ENCODE measurements around the gene IGFL1.
"Not testable (repeated sequence)": the region's sequence is repeated elsewhere in the genome, so short reads cannot be mapped to it uniquely, and the experiment has no call there.

IGFL1 gene

GRCh38 chr19:46202426-46202825 is 27.1 kb upstream of the IGFL1 start:
- DNase-seq (ENCODE audit: low read depth): no peak

GRCh38 chr19:46202872-46203860 is 26.4 kb upstream of the IGFL1 start:
- DNase-seq (ENCODE audit: low read depth): no peak

GRCh38 chr19:46204008-46204407 is 25.5 kb upstream of the IGFL1 start:
- DNase-seq (ENCODE audit: low read depth): no peak

GRCh38 chr19:46205183-46205984 is 24.2 kb upstream of the IGFL1 start:
- DNase-seq (ENCODE audit: low read depth): no peak

DNA sequence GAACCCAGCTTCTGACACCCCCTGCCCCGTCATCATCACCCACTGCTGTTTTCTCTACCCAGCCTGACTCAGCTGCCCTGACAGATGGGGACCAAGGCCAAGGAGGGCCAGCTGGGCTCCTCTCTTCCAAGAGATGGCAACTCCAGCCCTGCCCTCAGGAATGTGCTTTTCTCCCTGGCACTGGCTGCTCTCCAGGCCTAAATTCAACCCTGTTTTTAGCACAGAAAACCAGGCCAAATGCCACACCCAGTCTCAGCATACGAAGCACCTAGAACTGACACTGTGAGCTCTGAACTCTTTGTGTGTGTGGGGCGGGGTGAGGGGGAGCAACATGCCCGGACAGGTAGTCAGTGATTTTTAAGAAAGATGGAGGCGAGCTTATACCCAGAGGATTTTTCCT is 23.4 kb upstream of the IGFL1 start:
- DNase-seq (ENCODE audit: low read depth): no peak

DNA sequence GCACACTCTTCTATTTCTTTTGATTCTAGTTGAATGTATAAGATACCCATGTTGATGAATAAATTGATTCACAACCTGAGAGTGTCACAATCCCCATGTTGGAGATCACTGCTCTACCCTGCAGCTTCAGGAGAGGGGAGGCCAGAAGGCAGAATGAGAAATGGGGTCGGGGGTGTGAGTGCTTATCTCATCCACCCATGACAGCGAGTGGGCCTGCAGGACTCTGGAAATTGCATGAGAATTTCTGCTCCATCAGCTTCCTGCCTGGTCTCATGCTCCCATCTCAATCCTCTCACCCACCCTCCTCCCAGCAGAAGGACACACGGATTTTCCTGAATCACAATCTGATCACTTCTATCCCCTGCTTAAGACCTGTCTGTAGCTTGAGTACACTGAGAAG is 22.9 kb upstream of the IGFL1 start:
- DNase-seq (ENCODE audit: low read depth): no peak

- not testable (repeated sequence) for DNase-seq (ENCODE audit: low read depth)
Observed at GRCh38 chr19:46207858-46208257, 21.7 kb upstream of the IGFL1 start.

DNA sequence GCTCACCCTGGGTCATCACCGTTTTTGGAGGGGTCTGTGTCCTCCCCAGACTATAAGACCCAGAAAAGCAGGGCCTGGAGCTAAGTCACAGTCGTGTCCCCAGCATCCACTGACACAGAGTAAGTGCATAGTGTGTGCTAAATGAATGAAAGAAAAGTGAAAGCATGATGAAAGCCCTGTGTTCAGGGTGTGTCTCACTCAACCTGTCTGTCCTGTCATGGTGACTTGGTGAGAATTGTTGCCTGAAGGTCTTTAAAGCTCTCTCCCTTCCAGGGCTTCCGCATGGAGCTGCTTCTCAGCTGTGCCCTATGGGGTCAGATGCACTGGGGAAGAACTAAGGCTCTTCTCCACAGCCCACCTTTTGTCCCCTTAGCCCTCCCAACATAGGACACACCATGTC is 20.5 kb upstream of the IGFL1 start:
- DNase-seq (ENCODE audit: low read depth): no peak

GRCh38 chr19:46209472-46209871 is 20.1 kb upstream of the IGFL1 start:
- DNase-seq (ENCODE audit: low read depth): no peak

- no peak for DNase-seq (ENCODE audit: low read depth)
Observed at GRCh38 chr19:46210669-46211068, 18.9 kb upstream of the IGFL1 start.

DNA sequence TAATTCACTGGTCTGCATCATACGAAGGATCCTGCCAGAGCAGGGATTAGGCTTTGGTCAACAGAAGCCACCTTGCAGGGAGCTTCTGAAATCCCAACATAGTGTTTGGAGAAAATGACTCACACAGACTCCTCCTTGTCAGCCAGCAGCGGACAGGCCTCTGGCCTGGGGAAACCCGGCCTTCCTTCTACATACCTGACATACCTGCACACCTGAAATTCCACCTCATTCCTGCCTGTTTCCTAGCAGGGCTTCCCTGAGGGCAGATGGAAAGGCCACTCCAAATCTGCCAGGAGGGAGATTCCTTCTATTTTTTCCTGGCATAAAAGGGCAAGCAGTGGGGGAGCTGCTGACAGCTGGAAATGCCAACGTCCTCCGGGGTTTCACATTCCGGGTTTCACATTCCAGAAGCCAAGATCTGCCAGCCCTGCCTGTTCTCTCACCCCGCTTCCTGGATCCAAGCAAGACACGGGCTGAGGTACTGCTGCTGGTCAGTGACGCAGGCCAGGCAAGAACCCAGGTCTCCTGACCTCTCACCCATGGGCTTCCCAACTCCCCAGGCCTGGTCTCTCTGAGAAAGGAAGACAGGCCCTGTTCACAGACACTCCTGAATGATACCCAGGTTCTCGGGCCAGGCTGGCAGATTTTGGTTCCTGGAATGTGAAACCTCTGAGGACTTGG is 18.2 kb upstream of the IGFL1 start:
- no peak for DNase-seq (ENCODE audit: low read depth)

GRCh38 chr19:46212592-46212991 is 16.9 kb upstream of the IGFL1 start:
- DNase-seq (ENCODE audit: low read depth): not testable (repeated sequence)

DNA sequence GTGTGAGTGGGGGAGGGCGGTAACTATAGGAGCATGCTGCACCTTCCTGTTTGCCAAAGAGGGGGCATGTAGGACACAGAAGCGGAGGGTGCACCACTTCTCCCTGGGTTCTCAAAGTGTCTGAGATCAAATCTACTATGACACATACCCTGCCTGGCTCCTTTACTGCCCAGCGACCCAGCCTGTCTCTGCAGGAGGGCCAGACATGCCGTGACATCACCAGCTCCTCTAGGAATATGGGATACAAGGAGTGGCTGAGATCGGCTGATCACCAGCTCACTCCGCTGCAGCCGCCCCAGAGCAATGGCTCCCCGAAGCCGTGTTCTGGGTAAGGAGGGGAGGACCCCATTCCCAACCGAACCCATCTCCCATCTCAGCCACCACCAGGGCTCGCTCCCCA is 16.4 kb upstream of the IGFL1 start:
- DNase-seq (ENCODE audit: low read depth): no peak

- no peak for DNase-seq (ENCODE audit: low read depth)
Observed at GRCh38 chr19:46213806-46214205, 15.7 kb upstream of the IGFL1 start.

- no peak for DNase-seq (ENCODE audit: low read depth)
Observed at GRCh38 chr19:46216612-46217011, 12.9 kb upstream of the IGFL1 start.

DNA sequence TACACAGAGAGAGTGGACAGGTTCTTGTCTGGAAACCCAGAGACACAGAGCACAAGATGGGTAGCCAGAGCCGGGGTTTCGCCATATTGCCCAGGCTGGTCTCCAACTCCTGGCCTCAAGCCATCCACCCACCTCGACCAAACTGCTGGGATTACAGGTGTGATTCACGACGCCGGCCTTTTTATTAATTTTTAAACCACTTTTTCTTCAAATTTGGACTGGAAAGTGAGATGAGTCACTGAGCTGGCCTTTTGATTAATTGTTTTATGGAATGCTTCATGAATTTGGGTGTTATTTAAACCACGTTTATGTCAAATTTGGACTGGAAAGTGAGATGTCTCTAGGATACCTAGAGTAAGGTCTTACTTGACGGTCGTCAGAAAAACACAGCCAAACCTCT is 12.1 kb upstream of the IGFL1 start:
- DNase-seq (ENCODE audit: low read depth): no peak

- DNase-seq (ENCODE audit: low read depth): peak; percentile 16
Observed at GRCh38 chr19:46218160-46218559, 11.4 kb upstream of the IGFL1 start.

- no peak for DNase-seq (ENCODE audit: low read depth)
Observed at GRCh38 chr19:46220038-46220615, 9.4 kb upstream of the IGFL1 start.

DNA sequence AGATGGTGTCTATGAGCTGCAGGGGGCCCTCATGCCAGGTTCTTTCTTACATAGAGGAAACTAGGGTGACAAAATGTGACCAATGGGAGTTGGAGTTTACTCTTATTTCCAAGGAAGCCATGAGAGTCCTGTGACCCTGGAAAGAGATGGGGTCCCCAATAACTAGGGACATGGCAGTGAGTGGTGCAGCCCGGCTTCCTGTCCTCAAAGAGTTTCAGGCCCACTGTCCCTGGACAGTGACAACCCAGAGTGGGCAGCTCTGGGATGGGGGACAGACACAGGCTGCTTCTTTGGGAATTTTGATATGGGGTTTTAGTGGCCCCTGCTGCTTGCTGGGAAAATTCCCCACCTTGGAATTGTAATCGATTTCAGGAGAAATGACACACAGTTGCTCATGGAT is 8.4 kb upstream of the IGFL1 start:
- no peak for DNase-seq (ENCODE audit: low read depth)

- DNase-seq (ENCODE audit: low read depth): peak; percentile 35
Observed at GRCh38 chr19:46221981-46222610, 7.4 kb upstream of the IGFL1 start.

- DNase-seq (ENCODE audit: low read depth): not testable (repeated sequence)
Observed at GRCh38 chr19:46223787-46224186, 5.8 kb upstream of the IGFL1 start.

DNA sequence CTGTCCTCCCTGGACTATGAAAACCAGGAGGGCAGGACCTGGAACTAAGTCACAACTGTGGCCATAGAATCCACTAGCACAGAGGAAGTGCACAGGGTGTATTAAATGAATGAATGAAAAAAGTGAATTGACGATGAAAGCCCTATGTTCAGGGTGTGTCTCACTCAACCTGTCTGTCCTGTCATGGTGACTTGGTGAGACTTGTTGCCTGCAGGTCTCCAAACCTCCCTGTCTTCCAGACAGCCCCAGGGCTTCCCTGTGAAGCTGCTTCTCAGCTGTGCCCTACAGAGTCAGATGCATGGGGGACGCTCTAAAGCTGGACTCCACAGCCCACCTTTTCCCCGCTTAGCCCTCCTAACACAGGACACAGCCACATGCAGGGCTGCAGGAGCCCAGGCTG is 4.8 kb upstream of the IGFL1 start:
- no peak for DNase-seq (ENCODE audit: low read depth)
